Mammary epithelial cell (primary cell): ENCODE results near the gene TUFT1.

Experiments
- CTCF ChIP-seq, 2 donors: IDR thresholded peaks in 1 of 2; conservative IDR thresholded peaks in 1 of 2; 2 replicates each; pipeline ENCODE4 v1.5.1; 2011 to 2012; ENCODE audit warnings: inconsistent platforms in 2 of 2, low read length in 2 of 2, mild to moderate bottlenecking in 2 of 2, control low read depth in 1 of 2, low read depth in 1 of 2; ENCODE audit not compliant: insufficient read depth in 1 of 2; ENCODE audit errors: extremely low read depth in 1 of 2
- EZH2 ChIP-seq: IDR thresholded peaks from 2 replicates; pipeline ENCODE4 v1.6.1; 2012; ENCODE audit warnings: low read length, inconsistent platforms, borderline replicate concordance

DNA sequence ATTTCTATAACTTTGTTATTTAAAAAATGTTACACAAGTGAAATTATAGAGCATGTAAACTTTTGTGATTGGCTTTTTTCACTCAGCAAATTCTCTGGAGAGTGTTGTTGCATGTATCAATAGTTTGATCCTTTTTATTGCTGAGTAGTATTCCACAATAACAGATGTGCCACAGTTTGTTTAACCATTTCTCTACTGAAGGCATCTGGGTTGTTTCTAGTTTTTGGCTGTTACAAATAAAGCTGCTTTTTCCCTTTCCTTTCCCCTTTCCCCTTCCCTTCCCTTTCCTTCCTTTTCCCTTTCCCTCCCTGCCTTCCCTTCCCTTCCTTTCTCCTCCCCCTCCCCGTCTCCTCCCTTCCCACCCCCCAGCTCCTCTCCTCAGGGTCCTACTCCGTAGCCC is 15.9 kb downstream of the TUFT1 start:
- TF ChIP-seq CTCF (conservative IDR thresholded peaks at IDR 0.05 in 1 of 2, IDR thresholded peaks at IDR 0.05 in 1 of 2; ENCODE audit: extremely low read depth in 1 of 2, insufficient read depth in 1 of 2, low read depth in 1 of 2, low read length in 2 of 2), result no peak
- TF ChIP-seq EZH2, result no peak
